PC-3 (cell line): Measurements from ENCODE around the gene EED. TPM values are rescaled to one million over a fixed set of nuclear protein-coding genes. Genes with fewer than 3 reads are reported as not detected.
A peak's percentile ranks its signal among the peaks of the same experiment; 100 is the strongest.
"Not testable (repeated sequence)": the region's sequence is repeated elsewhere in the genome, so short reads cannot be mapped to it uniquely, and the experiment has no call there.

Source experiments
- ATAC-seq: fragments of 200-7000 bp; cut with Tn5 transposase; 2 replicates; pipeline ENCODE4 v1.9.1; 2020; ENCODE audit warnings: mild to moderate bottlenecking, moderate library complexity
- BruUV-seq: library from RNA; stranded (reverse); fragments of 400-500 nt; replicated peaks from 2 replicates; lab custom pipeline; 2021; lab: Mats Ljungman, UMichigan
- CTCF ChIA-PET: fragments of 300-600 bp; sonication (Branson Sonifier 250); formaldehyde crosslinking; loops from one replicate; lab custom pipeline; 2022; ENCODE audit warnings: antibody characterized with exemption; lab: Charles Lee
- POLR2A ChIA-PET: fragments of 300-600 bp; sonication (Branson Sonifier 250); formaldehyde crosslinking; loops from one replicate; lab custom pipeline; 2022; ENCODE audit warnings: antibody characterized with exemption; ENCODE audit not compliant: unreplicated experiment; lab: Charles Lee
- DNase-seq: peaks from one replicate; pipeline ENCODE4 v3.0.0-alpha.2; 2015
- H2AFZ ChIP-seq: fragments of 300-600 bp; sonication (generic); 2 replicates; pipeline ENCODE4 v1.6.0; 2016; ENCODE audit warnings: antibody characterized with exemption, low read length
- H3F3A ChIP-seq: fragments of 300-600 bp; sonication (generic); one replicate; pipeline ENCODE4 v1.6.0; 2017; ENCODE audit warnings: antibody characterized with exemption, low read length, control low read depth, mild to moderate bottlenecking; ENCODE audit not compliant: unreplicated experiment
- H3K27ac ChIP-seq: fragments of 300-600 bp; sonication (generic); 2 replicates; pipeline ENCODE4 v1.5.1; 2016; ENCODE audit warnings: mild to moderate bottlenecking, low read length
- H3K27me3 ChIP-seq: fragments of 300-600 bp; sonication (generic); 2 replicates; pipeline ENCODE4 v1.6.1; 2016; ENCODE audit warnings: low read length, mixed read lengths
- H3K36me3 ChIP-seq: fragments of 300-600 bp; sonication (generic); 2 replicates; pipeline ENCODE4 v1.6.1; 2016; ENCODE audit warnings: low read depth, mixed run types, low read length, mixed read lengths
- H3K4me1 ChIP-seq: fragments of 300-600 bp; sonication (generic); 2 replicates; pipeline ENCODE4 v1.5.1; 2016; ENCODE audit warnings: low read length; ENCODE audit not compliant: insufficient read depth
- H3K4me2 ChIP-seq: fragments of 300-600 bp; sonication (generic); 2 replicates; pipeline ENCODE4 v1.6.0; 2016; ENCODE audit warnings: low read length
- H3K4me3 ChIP-seq: fragments of 300-600 bp; sonication (generic); 2 replicates; pipeline ENCODE4 v1.5.1; 2016; ENCODE audit warnings: mild to moderate bottlenecking, low read length, mixed read lengths
- H3K79me2 ChIP-seq: fragments of 300-600 bp; sonication (generic); 2 replicates; pipeline ENCODE4 v1.6.1; 2017; ENCODE audit warnings: low read length, mixed read lengths
- H3K9ac ChIP-seq: fragments of 300-600 bp; sonication (generic); 2 replicates; pipeline ENCODE4 v1.6.0; 2016; ENCODE audit warnings: mild to moderate bottlenecking, low read length
- H3K9me2 ChIP-seq: fragments of 300-600 bp; sonication (generic); replicated peaks from 2 replicates; pipeline ENCODE4 v1.6.1; 2016; ENCODE audit warnings: mixed run types, low read length, mixed read lengths
- H3K9me3 ChIP-seq: fragments of 300-600 bp; sonication (generic); 2 replicates; pipeline ENCODE4 v1.6.1; 2016; ENCODE audit warnings: low read length, mixed read lengths
- H4K20me1 ChIP-seq: fragments of 300-600 bp; sonication (generic); 2 replicates; pipeline ENCODE4 v1.6.1; 2016; ENCODE audit warnings: low read length, mixed read lengths
- CTCF ChIP-seq: fragments of 300-600 bp; sonication (generic); conservative IDR thresholded peaks from 2 replicates; pipeline ENCODE4 v1.5.1; 2017; ENCODE audit warnings: antibody characterized with exemption, low read depth, mild to moderate bottlenecking, low read length
- EZH2 ChIP-seq: fragments of 300-600 bp; sonication (generic); IDR thresholded peaks from one replicate; pipeline ENCODE4 v1.6.1; 2017; ENCODE audit warnings: antibody characterized with exemption, mild to moderate bottlenecking, low read length; ENCODE audit not compliant: unreplicated experiment
- EZH2phosphoT487 ChIP-seq: fragments of 300-600 bp; sonication (generic); IDR thresholded peaks from 2 replicates; pipeline ENCODE4 v1.6.1; 2018; ENCODE audit warnings: mild to moderate bottlenecking, antibody characterized with exemption, low read length, borderline replicate concordance
- intact Hi-C: fragments of 100-400 bp; cut with micrococcal nuclease; formaldehyde crosslinking; loops from 2 replicates; pipeline ENCODE4 v1.9.0; 2023
- total RNA-seq: library from RNA; depleted of rRNA; stranded (reverse); fragments of >200 nt; gene quantifications from 2 replicates; pipeline ENCODE4 v1.2.3, GENCODE V29; 2014

The EED gene
- total RNA-seq, 1 experiment from 2014 or later: 17.6 TPM

GRCh38 chr11:86303257-86303656, 58.7 kb downstream of the EED start:
- CTCF ChIA-PET: no interaction called here
- intact Hi-C loops: no loop called here
- POLR2A ChIA-PET: no interaction called here
- Histone ChIP-seq H3K9me2 (no peaks in the 10 kb centered on the region), H3K9me3 (no peaks in the 10 kb centered on the region), H3K4me2 (peak overlapping the region; percentile 90), H3K27ac (no peak overlapping the region), H3K27me3 (no peaks in the 10 kb centered on the region), H2AFZ (no peak overlapping the region), H3K9ac (peak overlapping the region; percentile 88), H3K4me3 (peak overlapping the region; percentile 97), H3K4me1 (0 out of 2 replicates have a peak, but pooled peaks cover 4% of the 10 kb centered on the region), H3F3A (no peaks in the 10 kb centered on the region), H4K20me1 (no peaks in the 10 kb centered on the region), H3K79me2 (peaks cover 28% of the 10 kb centered on the region), H3K36me3 (no peaks in the 10 kb centered on the region)
- ATAC-seq: no peak
- TF ChIP-seq EZH2 (no peak), CTCF (no peak), EZH2phosphoT487 (no peak)
- no peak for DNase-seq
- no TSS peak for BruUV-seq

GRCh38 chr11:86308710-86309109, 64.2 kb downstream of the EED start:
- H3K9me2 ChIP-seq, H3K27me3 ChIP-seq, intact Hi-C loops, H3K9ac ChIP-seq, H3F3A ChIP-seq, H3K27ac ChIP-seq, H2AFZ ChIP-seq, H3K4me1 ChIP-seq, H3K36me3 ChIP-seq, H4K20me1 ChIP-seq, BruUV-seq, POLR2A ChIA-PET, H3K4me2 ChIP-seq, CTCF ChIA-PET, ATAC-seq, DNase-seq, H3K9me3 ChIP-seq, H3K4me3 ChIP-seq: not testable (repeated sequence)
- peaks cover 12% of the 10 kb centered on the region for H3K79me2 ChIP-seq

DNA sequence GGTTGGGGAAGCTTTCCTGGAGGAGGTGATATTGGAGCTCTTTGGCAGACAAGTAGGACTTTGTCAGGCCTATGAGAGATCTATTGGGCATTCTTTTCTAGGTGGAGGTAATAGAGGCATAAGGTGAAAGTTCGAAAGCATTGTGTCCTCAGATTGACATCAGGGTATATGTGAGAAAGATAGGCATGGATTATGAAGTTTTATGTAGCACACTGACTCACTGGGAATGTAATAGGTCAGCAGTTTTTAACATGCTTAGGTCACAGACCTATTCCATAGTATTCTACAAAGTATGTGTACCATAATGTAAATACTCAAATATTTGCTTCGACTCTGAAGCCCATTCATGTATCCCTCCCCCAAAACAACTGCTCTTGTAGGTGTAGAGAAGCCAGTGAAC, 69.2 kb downstream of the EED start:
- no peak for ATAC-seq
- no peak overlapping the region for H2AFZ ChIP-seq
- H3K4me3 ChIP-seq: no peak overlapping the region
- no TSS peak for BruUV-seq
- H3K79me2 ChIP-seq: 0 out of 2 replicates have a peak, but pooled peaks cover 5% of the 10 kb centered on the region
- ChIA-PET POLR2A (no interaction called here), CTCF (no interaction called here)
- no peaks in the 10 kb centered on the region for H3K4me1 ChIP-seq
- no peaks in the 10 kb centered on the region for H4K20me1 ChIP-seq
- TF ChIP-seq EZH2: no peak
- TF ChIP-seq EZH2phosphoT487: no peak
- TF ChIP-seq CTCF: no peak
- DNase-seq: no peak
- no peaks in the 10 kb centered on the region for H3K9me3 ChIP-seq
- no peaks in the 10 kb centered on the region for H3K27me3 ChIP-seq
- no peaks in the 10 kb centered on the region for H3K36me3 ChIP-seq
- no peak overlapping the region for H3K4me2 ChIP-seq
- no peak overlapping the region for H3K27ac ChIP-seq
- intact Hi-C loops: no loop called here
- H3K9me2 ChIP-seq: no peaks in the 10 kb centered on the region
- no peak overlapping the region for H3K9ac ChIP-seq
- no peaks in the 10 kb centered on the region for H3F3A ChIP-seq
